NCI-H774 (cell line): ENCODE results near the gene SH3RF3.
"Not testable (repeated sequence)": the region's sequence is repeated elsewhere in the genome, so short reads cannot be mapped to it uniquely, and the experiment has no call there.

Experiments used
- DNase-seq: peaks from one replicate; lab custom pipeline; 2025; lab: John Stamatoyannopoulos, UW

The SH3RF3 gene

GRCh38 chr2:109218792-109219126, 89.8 kb downstream of the SH3RF3 start:
- DNase-seq: no peak

- no peak for DNase-seq
Measured at GRCh38 chr2:109220860-109221259, 91.9 kb downstream of the SH3RF3 start.

- DNase-seq: not testable (repeated sequence)
Measured at GRCh38 chr2:109221316-109221715, 92.3 kb downstream of the SH3RF3 start.

- no peak for DNase-seq
Measured at GRCh38 chr2:109222422-109222821, 93.4 kb downstream of the SH3RF3 start.

GRCh38 chr2:109222825-109223471, 93.9 kb downstream of the SH3RF3 start:
- no peak for DNase-seq

- DNase-seq: no peak
Measured at GRCh38 chr2:109223490-109223889, 94.5 kb downstream of the SH3RF3 start.

GRCh38 chr2:109224341-109224740, 95.3 kb downstream of the SH3RF3 start:
- not testable (repeated sequence) for DNase-seq

- DNase-seq: no peak
Measured at GRCh38 chr2:109225170-109225782, 96.3 kb downstream of the SH3RF3 start.

GRCh38 chr2:109226128-109226527, 97.1 kb downstream of the SH3RF3 start:
- no peak for DNase-seq

- no peak for DNase-seq
Measured at GRCh38 chr2:109226622-109227021, 97.6 kb downstream of the SH3RF3 start.

- no peak for DNase-seq
Measured at GRCh38 chr2:109229094-109229675, 100.2 kb downstream of the SH3RF3 start.

- DNase-seq: no peak
Measured at GRCh38 chr2:109230941-109231420, 102.0 kb downstream of the SH3RF3 start.

GRCh38 chr2:109231428-109231827, 102.4 kb downstream of the SH3RF3 start:
- no peak for DNase-seq

GRCh38 chr2:109231996-109232705, 103.1 kb downstream of the SH3RF3 start:
- no peak for DNase-seq

- DNase-seq: no peak
Measured at GRCh38 chr2:109232909-109233308, 103.9 kb downstream of the SH3RF3 start.

GRCh38 chr2:109233643-109234042, 104.6 kb downstream of the SH3RF3 start:
- no peak for DNase-seq

GRCh38 chr2:109234355-109234754, 105.3 kb downstream of the SH3RF3 start:
- DNase-seq: no peak

GRCh38 chr2:109236147-109236546, 107.1 kb downstream of the SH3RF3 start:
- DNase-seq: no peak

- DNase-seq: no peak
Measured at GRCh38 chr2:109237792-109238191, 108.8 kb downstream of the SH3RF3 start.

- no peak for DNase-seq
Measured at GRCh38 chr2:109238580-109238979, 109.6 kb downstream of the SH3RF3 start.

- DNase-seq: no peak
Measured at GRCh38 chr2:109239720-109240119, 110.7 kb downstream of the SH3RF3 start.

GRCh38 chr2:109242210-109242653, 113.2 kb downstream of the SH3RF3 start:
- no peak for DNase-seq
